CD4-positive, alpha-beta T cell treated with Interferon gamma for 1 hour (primary cell): ENCODE measurements around the gene PNPLA7.
"Not testable (repeated sequence)": the region's sequence is repeated elsewhere in the genome, so short reads cannot be mapped to it uniquely, and the experiment has no call there.

ENCODE experiments used
- DNase-seq: peaks from one replicate; pipeline ENCODE4 v3.0.0-alpha.2; 2020

PNPLA7 gene

GRCh38 chr9:137410891-137411249 lies 139.3 kb downstream of the PNPLA7 start:
- DNase-seq, result no peak

DNA sequence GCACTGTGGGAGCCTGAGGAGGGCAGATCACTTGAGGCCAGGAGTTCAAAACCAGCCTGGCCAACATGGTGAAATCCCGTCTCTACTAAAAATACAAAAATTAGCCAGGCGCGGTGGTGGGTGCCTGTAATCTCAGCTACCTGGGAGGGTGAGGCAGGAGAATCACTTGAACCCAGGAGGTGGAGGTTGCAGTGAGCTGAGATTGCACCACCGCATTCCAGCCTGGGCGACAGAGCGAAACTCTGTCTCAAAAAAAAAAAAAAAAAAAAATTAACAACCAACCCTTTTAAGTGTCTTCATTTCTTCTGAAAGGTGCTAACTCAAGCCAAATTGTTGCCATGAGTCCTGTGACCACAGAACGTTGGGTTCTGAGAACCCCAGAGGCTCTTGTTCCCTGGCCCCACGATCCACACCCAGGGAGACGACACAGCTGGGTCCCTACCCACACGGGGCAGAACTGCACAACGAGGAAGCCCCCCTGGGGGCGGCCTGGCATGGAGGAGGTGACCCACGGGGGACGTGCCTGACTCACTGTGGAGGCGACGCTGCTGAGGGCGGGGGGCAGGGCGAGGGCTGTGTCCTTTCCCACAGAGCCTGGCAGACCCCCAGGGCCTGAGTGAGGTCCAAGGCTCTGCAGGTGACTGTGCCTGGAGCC lies 139.8 kb downstream of the PNPLA7 start:
- not testable (repeated sequence) for DNase-seq
